T1000 (cell line): ENCODE measurements around the gene CYP3A5.
"Not testable (repeated sequence)": the region's sequence is repeated elsewhere in the genome, so short reads cannot be mapped to it uniquely, and the experiment has no call there.

Experiments
- DNase-seq: peaks from one replicate; lab custom pipeline; 2025; ENCODE audit warnings: mixed read lengths; lab: John Stamatoyannopoulos, UW

CYP3A5 gene

GRCh38 chr7:99642027-99642426 is 37.8 kb downstream of the CYP3A5 start:
- no peak for DNase-seq

- DNase-seq, result no peak
Observed at GRCh38 chr7:99639267-99639666, 40.5 kb downstream of the CYP3A5 start.

- DNase-seq, result no peak
Observed at GRCh38 chr7:99638731-99639130, 41.1 kb downstream of the CYP3A5 start.

GRCh38 chr7:99637414-99637813 is 42.4 kb downstream of the CYP3A5 start:
- not testable (repeated sequence) for DNase-seq

GRCh38 chr7:99631295-99632109 is 48.3 kb downstream of the CYP3A5 start:
- DNase-seq, result no peak

- DNase-seq, result no peak
Observed at GRCh38 chr7:99629643-99630042, 50.2 kb downstream of the CYP3A5 start.

- no peak for DNase-seq
Observed at GRCh38 chr7:99628471-99629465, 51.0 kb downstream of the CYP3A5 start.

GRCh38 chr7:99627513-99627912 is 52.3 kb downstream of the CYP3A5 start:
- DNase-seq, result no peak

- DNase-seq, result no peak
Observed at GRCh38 chr7:99626661-99627060, 53.1 kb downstream of the CYP3A5 start.

GRCh38 chr7:99625961-99626360 is 53.8 kb downstream of the CYP3A5 start:
- DNase-seq, result no peak

GRCh38 chr7:99625321-99625720 is 54.5 kb downstream of the CYP3A5 start:
- DNase-seq, result no peak

- no peak for DNase-seq
Observed at GRCh38 chr7:99624484-99624883, 55.3 kb downstream of the CYP3A5 start.

- DNase-seq, result no peak
Observed at GRCh38 chr7:99623702-99624447, 55.9 kb downstream of the CYP3A5 start.

- DNase-seq, result peak; percentile 28
Observed at GRCh38 chr7:99623091-99623693, 56.6 kb downstream of the CYP3A5 start.

- DNase-seq, result no peak
Observed at GRCh38 chr7:99622596-99622995, 57.2 kb downstream of the CYP3A5 start.

GRCh38 chr7:99621271-99621670 is 58.5 kb downstream of the CYP3A5 start:
- DNase-seq, result no peak

GRCh38 chr7:99619571-99620130 is 60.1 kb downstream of the CYP3A5 start:
- no peak for DNase-seq

GRCh38 chr7:99618726-99619125 is 61.1 kb downstream of the CYP3A5 start:
- DNase-seq, result peak; percentile 49

GRCh38 chr7:99617192-99617781 is 62.5 kb downstream of the CYP3A5 start:
- no peak for DNase-seq

GRCh38 chr7:99616359-99617191 is 63.2 kb downstream of the CYP3A5 start, which contains the start of gene ZSCAN25:
Gene ZSCAN25, plus strand, starts transcription at chr7:99616946. Its CDS starts 2,661 bp downstream, at chr7:99619607.
- DNase-seq, result peak; percentile 67
